HG03432 (cell line): Measurements from ENCODE around the gene LAMTOR4.
"Not testable (repeated sequence)": the region's sequence is repeated elsewhere in the genome, so short reads cannot be mapped to it uniquely, and the experiment has no call there.

ENCODE experiments used
- ATAC-seq: cut with Tn5 transposase; IDR thresholded peaks from one replicate; pipeline ENCODE4 v1.9.1; 2021; ENCODE audit warnings: mild to moderate bottlenecking, moderate library complexity; ENCODE audit not compliant: unreplicated experiment

LAMTOR4 gene

DNA sequence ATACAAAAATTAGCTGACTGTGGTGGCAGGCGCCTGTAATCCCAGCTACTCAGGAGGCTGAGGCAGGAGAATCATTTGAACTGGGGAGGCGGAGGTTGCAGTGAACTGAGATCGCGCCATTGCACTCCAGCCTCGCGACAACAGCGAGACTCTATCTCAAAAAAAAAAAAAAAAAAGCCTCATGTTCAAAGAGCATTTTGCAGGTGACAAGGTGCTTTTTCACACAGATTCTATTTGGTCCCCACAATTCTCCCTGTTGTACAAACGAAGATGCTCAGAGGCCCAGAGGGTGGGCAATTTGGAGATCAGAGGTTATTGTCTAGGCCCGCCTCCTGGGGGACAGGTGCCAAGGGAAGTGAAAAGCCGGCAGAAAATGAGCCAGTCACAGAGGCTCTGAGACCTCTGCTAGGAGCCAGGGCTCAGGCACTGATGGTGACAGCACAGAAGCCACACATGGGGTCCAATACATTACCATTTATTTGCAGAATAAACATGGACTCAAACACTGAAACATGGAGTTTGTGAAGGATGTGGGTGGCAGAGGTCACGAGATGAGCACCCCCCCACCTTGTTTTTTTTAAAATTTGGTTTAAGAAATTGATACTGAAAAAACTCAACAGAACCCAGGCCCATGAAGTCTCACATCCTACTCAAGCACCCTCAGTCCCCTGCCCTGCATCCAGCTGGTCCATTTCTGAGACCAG, 20.6 kb downstream of the LAMTOR4 start:
- no peak for ATAC-seq

DNA sequence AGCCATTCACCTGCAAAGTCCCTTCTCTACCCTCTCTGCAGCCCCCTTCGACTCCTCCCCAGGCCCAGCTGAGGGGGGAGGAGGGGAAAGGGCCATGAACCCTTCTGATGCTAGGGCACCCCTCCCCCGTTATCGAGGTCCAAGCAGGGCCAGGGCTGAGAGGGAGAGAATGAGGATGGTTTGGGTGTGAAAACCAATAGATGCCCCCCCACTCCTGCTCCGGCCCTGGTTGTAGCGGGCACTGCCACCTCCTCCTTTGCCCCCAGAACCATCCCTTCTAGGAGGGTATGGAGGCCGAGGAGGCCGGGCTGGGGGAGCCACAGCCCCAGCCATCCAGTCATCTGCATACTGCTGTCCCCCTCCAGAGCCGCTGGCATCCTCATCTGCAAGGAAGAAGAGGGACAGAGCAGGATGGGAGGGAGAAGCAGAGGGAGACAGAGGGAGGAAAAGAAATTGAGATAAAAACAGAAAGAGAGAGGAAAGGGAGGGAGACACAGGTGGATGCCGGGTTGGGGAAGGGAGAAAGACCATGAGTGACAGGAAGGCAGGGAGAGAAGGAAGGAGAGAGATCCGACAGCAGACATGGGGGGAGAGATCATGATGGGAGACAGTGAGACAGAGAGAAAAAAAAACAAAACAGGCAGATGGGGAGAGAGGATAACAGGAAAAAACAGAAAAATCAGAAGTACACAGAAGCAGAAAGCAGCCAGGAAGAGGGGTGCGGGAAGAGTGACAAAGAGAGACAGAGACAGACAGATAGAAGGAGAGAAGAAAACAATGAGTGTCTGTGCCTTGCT, 21.6 kb downstream of the LAMTOR4 start:
- ATAC-seq = no peak

DNA sequence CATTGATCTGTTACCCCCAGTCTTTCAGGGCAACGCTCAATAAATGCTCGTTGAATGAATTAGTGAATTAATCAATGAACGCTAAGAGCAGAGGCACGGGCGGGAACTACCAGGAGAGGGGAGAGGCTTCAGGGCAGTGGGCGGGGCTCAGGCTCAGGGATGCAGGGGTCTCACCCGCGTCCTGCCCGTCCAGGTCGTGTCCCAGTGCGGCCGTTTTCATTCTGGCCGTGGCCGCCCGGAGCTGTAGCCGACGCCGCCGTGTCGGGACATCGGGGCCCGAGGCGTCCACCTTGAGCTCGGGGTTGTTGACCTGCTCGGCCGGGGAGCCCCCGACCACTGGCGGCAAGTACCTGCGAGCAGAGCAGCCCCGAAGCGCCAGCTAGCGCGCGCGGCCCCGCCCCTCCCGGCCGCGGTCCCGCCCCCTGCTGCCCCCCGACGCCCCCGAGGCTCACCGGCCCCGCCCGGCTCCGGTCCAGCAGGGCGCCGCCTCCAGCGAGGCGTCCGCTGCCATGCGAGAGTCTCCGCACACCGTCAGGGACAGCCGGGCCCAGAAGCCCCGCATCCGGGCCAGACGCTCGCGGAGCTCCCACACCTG, 22.5 kb downstream of the LAMTOR4 start:
- no peak for ATAC-seq

DNA sequence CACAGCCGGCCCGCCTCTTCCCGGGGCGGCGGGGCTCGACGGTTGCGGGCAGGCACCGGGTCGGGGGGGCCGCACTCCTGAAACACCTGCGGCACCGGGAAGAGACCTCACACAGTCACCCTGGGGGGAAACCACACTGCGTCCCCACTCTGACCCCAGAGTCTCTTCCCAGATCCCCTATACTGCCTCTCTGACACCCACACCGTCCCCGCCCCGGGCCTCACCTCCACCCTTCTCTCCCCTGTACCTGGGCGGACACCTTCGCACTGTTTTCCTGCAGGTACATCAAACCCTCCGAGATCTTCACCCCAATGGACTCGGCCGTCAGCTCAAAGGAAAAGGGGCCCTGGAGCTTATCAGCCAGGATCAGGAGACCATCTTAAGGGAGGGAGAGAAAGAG, 23.1 kb downstream of the LAMTOR4 start:
- ATAC-seq = no peak

DNA sequence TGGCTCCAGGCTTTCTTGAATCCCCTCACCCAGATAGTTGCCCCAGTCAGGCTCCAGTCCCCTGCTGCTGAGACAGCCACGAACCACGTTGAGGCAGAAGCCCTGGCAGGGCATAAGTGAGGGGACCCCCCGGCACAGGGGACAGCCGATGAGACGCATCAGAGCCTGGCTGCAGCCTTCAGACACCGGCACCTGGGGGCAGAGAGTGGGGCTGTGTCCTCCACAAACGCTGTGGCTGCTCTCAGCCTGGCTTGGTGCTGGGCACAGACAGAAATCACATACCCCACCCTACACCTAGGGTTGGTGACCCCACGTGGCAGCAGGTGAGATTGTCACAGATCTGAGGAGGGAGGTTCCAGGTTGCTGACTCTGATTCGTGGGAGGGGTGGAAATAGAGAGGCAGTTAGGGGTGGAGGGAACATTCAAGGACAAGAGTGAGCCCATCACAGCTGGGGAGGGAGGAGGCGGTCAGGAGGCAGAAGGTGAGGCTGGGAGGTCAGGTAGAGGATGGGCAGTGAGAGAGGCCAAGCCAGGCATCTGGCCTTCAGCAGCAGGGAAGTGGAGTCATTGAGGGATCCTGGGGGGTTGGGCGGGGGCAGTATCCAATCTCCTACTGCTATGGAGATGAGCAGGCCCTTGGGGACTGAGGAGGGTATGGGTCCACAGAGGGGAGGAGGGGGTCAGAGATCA, 25.2 kb downstream of the LAMTOR4 start:
- ATAC-seq = no peak

DNA sequence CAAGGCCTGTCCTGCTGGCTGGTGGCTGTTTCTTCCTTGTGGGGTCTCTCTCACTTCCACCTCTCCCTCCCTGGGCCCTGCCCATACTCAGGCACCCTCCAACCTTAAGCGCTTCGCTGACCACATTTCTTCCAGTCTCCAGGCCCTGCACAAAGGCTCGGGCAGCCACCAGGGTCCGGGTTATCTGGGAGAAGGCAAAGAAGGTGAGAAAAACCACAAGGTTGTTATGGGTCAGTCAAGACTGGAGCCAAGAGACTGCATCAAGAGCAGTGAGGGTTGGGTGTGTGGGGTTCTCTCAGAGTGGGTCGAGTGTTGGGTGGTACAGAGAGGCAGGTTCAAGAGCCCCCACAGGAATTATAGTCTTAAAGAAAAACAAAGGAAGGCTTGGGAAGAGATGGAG, 25.9 kb downstream of the LAMTOR4 start:
- no peak for ATAC-seq

DNA sequence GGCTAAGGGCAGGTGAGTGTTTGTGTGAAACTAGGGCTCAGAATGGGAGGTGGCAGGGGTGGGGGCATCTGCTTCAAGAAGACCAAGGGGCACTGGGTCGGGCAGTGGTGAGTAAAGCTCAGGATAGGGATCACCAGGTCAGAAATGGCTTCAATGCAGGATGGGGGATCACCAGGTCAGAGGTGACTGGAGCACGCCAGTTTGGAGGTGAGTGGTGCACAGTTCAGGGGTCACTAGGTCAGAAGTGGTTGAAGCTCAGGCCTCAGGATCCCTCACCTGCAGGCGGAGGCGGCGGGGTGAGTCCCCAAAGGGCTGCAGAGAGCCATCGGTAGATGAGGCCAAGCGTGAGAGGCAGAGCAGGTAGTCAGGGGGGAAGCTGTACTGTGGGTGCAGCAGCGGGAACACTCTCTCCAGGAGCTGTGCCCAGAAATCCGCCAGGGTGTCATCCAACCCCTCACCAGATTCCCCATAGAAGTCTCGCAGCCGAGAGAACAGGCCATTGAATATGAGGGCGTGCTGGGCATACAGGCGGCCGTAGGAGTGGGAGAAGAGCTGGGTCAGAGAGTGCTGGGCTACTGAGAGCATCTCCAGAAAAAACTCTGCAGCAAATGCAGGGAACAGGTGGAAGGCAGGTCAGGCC, 26.7 kb downstream of the LAMTOR4 start:
- no peak for ATAC-seq

DNA sequence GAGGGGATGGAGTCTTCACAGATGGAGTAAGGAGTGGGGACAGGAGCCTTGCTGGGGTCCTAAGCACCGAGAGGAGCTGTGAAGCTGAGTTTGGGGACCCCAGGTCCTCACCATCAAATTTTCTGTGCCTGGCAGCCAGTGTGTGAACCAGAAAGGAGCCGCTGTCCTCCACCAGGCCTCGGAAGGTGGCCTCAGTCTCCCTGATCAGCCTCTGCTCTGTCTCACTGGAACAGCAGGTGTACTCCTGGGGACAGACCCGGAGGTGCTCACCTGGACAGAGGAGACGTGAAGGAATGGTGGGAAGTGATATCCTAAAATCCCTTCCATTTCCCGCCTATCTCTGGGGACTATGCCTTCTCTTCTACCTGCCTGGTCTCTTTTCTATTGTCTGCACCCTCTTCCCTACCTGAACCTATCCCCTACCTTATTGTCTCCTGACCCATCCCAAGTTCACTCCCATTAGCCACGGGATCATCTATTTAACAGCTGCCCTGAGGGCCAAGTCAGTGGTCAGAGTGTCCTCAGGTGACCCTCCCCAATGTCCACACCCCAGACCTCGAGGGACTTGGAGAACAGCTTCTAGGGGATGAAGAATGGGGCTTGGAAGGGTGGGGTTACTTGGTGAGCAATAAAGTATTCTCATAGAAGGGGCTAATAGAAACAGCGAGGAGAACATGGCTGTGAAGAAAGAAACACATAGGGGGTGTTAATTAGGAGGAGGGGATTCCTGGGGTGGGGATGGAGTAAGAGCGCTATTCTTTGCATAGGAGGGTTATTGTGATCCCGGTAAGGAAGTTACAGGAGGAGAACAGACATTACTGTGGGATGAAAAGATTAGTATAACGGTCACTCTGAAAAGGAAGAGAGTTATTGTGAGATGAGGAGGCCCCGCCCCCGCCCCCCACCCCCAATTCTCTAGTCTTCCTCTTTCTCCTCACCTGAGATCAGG, 27.7 kb downstream of the LAMTOR4 start:
- no peak for ATAC-seq

DNA sequence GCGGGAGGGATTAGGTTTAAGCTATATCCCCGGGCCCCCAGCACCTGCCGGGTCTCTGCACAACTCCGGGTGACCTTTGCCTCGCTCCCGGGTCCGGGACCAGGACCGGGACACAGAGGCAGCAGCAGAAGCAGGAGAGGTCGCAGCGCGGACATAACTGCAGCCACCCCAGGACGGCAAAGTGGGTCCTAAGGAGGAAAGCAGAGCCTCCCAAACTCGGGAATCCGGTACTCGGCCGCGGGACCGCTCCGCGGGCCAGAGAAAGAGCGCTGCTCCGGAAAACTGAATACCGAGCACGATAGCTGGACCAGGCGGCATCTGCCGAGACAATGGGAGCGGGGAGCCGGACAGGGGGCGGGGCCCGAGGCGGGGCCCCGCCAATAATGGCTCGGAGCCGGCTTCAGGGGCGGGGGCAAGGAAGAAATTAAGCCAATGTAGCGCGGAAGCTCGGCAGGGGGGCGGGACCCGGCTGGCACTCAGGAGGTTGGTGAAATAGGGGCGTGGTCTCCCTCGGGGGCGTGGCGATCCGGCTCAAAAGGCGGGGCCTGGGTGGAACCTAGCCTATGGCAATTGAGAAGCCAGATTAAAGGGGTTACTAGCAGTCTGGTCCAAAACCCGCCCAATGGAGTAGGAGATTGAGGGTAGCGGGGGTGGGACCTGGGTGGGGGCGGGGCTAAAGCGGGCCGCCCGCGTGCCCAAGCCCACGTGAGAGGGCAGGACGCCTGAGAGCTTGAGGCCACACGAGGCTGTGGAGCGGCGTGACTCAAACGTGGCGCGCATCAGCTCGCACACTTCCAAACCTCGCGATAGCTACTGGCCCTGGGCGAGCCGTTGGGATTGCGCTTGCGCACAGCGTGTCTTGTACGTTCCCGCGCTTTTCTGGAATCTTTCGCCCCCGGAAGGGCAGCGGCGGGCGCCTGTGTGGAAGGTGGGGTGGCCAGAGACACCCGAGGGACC, 28.6 kb downstream of the LAMTOR4 start, which contains the start of the genes GPC2 and STAG3:
Gene GPC2, minus strand, starts transcription at position 337 of the 957 bp plus-strand sequence. Its CDS starts 182 bp downstream, at position 155.
Gene STAG3, plus strand, starts transcription at position 874 of the 957 bp plus-strand sequence. CDS start 2,639 bp downstream, outside the sequence.
- peak; percentile 87 for ATAC-seq

DNA sequence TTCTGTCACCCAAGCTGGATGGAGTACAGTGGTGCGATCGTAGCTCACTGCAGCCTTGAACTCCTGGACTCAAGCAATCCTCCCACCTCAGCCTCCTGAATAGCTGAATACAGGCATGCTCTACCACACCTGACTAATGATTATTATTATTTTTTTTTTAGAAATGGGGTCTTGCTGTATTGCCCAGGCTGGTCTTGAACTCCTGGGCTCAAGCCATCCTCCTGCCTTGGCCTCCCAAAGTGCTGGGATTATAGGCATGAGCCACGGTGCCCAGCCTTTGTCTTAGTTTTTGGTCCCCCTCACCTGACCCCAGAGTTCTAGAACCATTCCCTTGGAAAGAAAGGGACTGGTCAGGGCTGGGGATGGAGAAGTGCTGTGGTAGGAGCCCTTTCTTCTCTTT, 31.4 kb downstream of the LAMTOR4 start:
- ATAC-seq = not testable (repeated sequence)

DNA sequence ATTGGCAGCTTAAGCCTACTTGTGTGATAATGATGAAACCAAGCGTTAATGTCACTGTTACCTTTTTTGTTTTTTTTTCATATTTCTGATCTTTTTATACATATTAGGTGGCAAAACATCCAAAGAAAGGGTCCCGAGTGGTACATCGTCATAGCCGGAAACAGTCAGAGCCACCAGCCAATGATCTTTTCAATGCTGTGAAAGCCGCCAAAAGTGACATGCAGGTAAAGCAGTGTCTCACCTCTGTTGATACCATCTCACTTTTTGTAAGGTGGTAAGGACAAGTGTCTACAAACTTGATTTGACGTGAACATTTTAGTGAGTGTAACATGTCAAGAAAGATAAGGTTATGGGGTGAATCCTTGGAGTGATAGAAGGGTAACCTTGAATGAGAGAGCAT, 33.9 kb downstream of the LAMTOR4 start:
- not testable (repeated sequence) for ATAC-seq

DNA sequence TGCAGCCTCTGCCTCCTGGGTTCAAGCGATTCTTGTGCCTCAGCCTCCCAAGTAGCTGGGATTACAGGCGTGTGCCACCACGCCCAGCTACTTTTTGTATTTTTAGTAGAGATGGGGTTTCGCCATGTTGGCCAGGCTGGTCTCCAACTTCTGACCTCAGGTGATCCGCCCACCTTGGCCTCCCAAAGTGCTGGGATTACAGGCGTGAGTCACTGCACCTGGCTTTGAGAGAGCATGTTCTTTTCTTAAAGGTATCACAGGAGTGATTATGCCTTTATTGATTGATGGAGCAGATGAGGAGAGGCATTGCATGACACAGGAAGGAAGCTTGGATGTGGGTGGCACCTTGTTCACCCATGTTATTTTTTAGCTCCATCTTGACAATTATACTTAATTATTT, 34.4 kb downstream of the LAMTOR4 start:
- ATAC-seq = not testable (repeated sequence)

DNA sequence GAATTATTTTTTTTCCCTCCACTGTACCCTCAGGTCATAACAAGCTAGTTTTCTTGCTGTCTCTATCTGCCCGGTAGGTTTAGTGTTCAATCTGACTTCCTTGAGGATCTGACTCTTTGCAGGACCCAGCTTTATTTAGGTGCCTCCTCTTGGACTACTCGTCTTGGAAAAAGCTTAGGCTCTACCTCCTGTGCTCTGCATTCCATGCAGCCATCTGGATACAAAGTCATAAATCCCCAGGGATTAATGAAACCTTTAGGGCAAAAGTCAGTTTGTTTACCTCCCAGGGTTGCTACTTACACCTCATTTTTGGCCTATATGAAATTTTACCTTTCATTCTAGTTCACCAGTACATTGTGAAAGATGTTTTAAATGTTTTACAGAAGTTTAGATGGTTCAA, 37.0 kb downstream of the LAMTOR4 start:
- no peak for ATAC-seq

DNA sequence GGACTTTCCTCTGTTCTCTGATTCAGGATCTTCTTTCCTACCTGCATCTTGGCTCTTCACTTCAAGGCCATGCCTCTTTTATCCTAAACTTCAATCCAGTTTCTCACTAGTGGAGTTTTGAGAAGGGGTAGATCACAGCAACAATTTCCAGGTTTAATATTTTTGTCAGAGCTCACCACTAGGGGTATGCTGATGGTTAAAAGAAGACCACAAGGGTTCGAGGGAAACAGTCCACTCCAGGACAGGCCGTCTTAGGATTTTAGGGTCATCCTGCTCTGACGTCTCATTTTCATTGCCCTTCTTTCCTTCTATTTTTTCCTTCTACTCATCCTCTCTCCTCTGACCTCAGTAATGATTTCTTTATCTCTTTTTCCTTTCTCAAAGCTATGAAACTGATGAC, 40.3 kb downstream of the LAMTOR4 start:
- no peak for ATAC-seq

DNA sequence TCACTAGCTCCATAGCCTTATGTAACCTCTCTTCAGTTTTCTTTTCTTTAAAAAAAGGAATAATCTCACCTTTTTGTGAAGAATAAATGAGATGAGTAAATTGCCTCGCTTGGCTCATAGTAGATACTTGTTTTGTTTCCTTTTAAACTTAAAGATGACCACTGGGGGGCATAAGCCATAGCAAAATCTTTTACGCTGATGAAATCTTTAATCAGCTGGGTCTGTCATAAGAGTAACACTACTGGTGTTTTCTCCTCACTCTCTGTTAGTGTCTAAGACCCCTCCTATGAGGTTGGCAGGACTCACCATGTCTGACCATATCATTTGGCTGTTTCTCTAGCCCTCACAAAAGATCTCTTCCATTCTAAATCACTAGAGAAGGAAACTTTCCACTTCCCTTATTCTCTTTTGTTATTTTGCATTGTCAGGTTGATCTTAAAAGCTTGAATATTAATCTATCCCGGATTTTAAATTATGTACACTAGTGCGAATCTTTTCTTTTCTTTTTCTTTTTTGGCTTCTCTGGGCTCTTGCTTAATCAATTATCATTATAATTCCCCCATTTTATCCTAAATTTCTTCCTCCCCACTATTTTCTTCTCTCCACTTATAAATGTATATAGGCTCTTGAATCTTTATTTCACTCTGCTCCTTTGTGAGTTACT, 41.5 kb downstream of the LAMTOR4 start:
- no peak for ATAC-seq

DNA sequence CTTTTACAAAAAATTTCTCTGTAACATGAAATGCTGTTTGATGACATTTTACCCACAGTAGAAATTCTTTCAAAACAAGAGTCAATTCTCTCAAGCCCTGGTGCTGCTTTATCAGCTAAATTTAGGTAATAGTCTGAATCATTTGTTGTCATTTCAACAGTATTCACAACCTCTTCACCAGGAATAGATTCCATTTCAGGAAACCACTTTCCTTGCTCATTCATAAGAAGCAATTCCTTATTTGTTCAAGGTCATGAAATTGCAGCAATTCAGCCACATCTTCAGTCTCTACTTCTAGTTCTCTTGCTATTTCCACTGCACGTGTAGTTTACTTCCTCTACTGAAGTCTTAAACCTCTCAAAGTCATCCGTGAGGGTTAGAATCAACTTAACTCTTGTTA, 43.1 kb downstream of the LAMTOR4 start:
- ATAC-seq = no peak

DNA sequence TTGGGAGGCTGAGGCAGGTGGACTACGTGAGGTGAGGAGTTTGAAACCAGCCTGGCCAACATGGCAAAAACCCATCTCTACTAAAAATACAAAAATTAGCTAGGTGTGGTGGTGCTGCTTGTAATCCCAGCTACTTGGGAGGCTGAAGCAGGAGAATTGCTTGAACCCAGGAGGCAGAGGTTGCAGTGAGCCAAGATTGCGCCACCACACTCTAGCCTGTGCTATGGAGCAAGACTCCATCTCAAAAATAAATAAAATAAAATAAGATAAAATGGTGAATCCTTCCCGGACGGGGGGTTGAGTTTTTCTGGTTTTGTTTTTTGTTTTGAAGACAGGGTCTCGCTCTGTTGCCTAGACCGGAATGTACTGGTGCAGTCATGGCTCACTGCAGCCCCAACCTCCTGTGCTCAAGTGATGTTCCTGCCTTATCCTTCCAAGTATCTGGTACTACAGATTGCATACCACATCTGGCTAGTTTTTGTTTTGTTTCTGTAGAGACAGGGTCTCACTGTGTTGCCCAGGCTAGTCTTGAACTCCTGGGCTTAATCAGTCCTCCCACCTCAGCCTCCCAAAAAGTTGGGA, 43.7 kb downstream of the LAMTOR4 start:
- ATAC-seq = not testable (repeated sequence)

DNA sequence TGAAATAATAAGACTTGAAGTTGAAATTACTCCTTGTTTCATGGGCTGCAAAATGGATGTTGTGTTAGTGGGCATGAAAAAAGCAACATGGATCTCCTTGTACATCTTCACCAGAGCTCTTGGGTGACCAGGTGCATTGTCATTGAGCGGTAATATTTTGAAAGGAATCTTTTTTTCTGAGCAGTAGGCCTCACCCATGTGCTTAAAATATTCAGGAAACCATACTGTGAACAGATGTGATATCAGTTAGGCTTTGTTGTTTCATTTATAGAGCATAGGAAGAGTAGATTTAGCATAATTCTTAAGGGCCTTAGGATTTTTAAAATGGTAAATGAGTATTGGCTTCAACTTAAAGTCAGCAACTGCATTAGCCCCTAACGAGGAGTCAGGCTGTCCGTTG, 44.3 kb downstream of the LAMTOR4 start:
- no peak for ATAC-seq
